NCI-H748 (cell line): ENCODE results near the gene PITRM1.

Source experiments
- DNase-seq: peaks from one replicate; lab custom pipeline; 2025; ENCODE audit not compliant: unreplicated experiment; lab: John Stamatoyannopoulos, UW

Gene PITRM1

DNA sequence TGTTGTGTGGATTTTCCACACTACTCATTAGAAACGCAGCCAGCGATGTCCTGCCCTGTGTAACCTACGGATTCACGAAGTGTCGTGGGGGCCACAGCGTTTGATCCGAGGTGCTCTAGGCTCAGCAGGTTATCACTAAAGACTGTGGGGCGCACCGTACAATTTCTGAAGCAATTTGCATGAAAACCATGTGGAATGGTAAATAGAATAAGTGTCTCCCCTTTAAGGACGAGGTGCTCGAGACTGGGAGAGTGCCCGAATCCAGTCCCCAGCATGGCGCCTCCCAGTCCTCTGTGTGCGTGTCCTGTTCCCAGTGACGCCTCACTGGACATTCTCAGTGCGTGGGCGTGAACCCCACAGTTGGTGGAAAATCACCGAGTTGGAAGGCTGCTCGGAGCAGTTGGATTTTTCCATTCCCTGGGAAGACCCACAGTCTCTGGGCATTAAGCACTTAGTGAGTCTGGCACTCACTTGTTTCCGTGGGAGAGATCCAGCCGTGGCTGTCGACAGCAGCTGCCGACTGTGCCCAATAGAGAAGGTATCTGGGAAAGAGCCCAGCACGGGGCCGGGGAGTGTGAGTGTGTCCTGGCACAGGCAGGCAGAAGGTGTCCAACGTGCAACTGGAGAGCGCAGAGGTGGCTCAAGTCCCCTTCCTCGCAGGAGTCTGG lies 68.2 kb downstream of the PITRM1 start:
- DNase-seq: no peak

DNA sequence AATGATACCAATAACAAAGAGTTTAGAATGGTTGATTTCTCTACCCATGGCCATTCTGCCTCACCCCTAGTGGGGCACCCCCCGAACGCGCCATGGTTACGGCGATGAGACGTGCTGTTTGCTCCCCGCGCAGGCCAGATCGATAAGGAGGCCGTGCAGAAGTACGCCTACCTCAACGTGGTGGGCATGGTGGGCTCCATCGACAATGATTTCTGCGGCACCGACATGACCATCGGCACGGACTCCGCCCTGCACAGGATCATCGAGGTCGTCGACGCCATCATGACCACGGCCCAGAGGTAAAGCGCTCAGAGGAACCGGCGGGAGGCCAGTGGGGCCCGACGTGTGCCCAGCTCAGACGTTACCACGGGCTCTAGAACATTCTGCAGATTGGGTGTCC lies 68.9 kb downstream of the PITRM1 start:
- no peak for DNase-seq

DNA sequence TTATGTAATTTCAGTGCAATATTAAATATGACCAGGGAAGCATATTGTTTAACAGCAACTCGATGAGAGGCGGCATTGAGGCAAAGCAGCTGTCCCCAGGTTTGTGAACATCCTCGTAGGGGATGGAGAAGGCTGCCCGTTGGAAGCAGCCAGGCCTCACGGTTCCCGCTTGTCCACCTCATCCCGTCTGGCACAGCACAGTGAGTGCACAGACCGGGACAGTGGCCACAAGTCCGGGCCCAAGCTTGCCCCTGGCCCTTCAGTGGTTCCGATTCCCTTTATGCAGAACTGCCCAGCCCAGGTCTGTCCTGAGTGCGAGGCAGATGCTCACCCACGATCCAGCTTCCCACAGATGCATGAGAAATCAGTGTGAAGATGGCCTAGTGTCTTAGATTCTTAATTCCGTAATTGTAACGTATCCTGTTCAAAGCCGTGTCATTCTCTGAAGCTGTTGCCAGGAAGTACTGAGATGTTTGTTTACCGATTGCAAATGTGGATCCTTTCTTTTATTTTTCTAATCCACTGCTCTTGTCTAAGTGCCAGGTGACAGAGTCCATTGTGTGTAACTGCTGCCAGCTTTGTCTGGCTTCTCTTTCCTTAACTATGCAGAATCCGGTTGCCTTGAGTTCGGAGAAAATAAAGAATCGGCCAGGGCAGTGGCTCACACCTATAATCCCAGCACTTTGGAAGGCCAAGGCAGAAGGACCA lies 69.7 kb downstream of the PITRM1 start:
- no peak for DNase-seq

DNA sequence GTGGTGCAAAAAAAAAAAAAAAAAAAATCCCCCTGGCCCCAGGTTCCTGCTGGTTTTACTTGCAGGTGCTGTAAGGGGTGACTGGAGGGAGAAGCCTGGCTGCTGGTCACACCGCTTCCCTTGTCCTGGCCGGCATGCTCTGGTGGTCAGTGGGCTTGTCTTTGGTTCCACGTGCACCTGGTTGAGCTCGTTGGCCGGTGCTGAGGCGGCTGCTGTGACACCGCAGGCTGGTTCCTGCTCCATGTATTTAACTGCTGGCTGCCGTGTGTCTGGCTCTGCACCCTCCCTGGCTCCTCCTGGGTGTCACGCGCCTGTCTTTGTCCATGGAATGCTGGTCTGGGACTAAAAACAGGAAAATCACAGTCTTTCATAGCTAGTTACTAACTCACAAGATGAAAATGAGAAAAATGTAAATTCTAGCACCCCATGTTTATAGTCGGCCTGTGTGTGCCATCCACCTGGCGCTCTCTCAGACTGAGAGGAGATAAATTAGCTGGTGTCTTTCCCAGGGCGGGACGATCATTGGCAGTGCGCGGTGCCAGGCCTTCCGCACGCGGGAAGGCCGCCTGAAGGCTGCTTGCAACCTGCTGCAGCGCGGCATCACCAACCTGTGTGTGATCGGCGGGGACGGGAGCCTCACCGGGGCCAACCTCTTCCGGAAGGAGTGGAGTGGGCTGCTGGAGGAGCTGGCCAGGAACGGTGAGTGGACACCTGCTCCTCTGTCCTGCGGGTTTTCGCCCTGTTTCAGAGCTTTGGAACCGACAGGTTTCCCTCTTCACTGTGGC lies 71.5 kb downstream of the PITRM1 start:
- no peak for DNase-seq

DNA sequence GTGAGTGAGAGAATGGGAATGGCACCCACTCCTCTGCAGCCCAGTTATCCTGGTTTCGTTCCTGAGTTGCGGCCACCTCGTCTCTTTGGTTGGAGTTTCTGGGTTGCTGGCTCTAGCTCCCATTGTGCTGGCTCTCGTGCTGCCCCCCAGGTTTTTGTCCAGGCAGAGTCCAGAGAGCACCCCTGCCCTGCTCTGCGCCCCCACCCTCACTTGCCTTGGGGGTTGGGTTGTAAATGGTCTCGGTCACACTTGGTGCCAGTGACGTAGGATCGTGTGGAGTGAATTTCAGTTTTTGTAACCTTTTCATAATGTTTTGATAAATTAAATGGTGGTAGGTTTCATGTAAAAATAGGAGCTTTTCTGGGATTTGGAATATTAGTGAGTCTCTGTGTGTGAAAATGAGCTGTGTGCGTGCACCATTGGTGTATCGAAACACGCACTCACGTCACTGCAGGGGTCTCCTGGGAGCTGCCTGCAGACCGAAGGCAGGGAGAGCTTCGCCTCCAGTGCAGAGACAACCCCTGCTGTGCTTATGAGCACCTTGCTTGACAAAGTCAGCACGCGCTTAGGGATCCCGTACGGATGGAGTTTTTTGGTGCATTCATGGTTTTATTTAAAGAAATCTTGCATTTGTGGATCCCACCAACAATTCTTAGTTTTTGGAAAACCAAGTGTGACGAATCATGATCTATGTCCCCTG lies 72.3 kb downstream of the PITRM1 start:
- no peak for DNase-seq

DNA sequence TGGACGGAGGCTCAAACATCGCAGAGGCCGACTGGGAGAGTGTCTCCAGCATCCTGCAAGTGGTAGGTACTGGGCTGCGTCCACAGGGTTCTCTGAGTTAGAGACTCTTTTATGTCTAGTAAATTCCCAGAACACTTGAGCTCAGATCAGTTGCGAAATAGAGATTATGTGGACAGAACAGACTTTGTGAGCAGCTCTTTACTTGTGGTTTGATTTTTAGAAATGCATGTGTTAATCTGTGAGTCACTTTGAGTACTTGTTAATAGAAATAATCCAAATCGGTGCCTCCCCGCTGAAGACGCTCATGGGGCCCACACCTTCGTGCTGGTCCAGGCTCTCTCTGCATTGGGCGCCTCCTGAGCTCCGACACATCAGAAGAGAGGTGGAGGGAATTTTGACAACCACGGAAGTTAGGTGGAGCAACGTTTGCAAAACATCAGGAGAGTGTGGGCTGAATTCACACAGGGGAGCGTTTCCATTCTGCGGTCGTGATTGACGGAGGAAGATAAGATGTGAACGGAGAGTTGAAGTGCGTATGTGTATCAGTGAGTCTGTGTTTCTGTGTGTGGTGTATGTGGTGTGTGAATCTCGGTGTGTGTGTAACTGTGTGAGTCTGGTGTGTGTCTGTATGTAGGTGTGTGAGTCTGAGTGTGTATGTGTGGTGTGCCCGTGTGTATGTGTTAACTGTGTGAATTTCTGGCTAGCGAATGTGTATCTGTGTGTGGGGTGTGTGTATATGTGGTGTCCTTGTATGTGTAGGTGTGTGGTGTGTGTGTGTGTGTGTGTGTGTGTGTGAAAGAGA lies 73.1 kb downstream of the PITRM1 start:
- DNase-seq: no peak

DNA sequence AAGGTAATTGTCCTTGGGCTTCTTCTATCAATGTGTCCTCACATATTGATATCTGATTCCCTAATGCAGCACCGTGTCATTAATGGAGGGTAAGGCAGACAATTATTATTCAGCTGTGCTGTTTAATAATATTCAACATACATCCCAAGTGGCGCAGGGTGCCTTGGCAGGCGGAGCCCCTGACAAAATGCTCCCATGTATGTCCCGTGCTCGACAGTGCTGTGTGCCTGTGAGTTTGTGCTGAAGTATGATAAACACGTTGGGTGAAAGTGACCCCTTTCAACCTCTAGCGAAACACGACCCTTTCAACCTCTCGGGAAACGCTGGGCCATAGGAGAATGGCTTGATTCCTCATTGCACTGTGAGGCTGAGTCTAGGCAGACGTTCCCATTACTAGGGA lies 73.9 kb downstream of the PITRM1 start:
- DNase-seq: no peak

DNA sequence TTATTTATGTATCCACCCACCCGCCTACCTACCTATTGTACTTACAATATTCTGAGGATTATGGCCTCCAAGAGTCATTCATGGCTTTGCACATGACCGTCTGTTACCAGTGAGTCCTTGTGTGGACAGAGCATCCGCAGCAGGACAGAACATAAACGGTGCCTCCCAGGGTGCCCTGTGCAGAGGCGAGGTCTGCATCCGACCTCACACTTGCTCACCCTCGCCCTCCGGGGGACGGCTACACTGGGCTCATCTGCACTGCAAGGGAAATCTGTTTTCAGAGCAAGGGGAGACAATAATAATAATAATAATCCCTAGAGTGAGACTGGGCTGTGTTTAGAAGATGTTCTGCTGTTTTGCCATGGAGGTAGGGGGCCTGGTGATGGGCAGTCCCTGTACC lies 75.4 kb downstream of the PITRM1 start:
- DNase-seq: no peak

DNA sequence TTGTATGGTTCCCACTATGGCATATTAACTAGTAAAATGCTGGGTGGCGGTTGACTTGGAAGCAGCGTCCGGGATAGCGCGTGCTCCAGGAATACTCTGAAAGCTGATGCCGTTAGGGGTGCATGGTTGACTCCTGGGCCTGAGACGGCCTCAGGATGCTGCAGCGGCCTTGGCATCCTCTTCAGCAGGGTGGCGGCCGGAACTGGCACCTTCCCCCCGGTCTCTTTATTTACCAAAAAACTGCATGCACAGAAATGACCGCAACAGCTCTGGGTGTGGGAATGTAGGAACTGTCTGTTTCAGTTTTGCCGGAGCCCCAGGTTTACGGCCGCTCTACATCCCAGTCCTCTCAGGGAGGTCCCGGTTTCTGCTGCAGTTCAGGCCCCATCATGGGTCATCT lies 76.4 kb downstream of the PITRM1 start:
- DNase-seq: no peak

DNA sequence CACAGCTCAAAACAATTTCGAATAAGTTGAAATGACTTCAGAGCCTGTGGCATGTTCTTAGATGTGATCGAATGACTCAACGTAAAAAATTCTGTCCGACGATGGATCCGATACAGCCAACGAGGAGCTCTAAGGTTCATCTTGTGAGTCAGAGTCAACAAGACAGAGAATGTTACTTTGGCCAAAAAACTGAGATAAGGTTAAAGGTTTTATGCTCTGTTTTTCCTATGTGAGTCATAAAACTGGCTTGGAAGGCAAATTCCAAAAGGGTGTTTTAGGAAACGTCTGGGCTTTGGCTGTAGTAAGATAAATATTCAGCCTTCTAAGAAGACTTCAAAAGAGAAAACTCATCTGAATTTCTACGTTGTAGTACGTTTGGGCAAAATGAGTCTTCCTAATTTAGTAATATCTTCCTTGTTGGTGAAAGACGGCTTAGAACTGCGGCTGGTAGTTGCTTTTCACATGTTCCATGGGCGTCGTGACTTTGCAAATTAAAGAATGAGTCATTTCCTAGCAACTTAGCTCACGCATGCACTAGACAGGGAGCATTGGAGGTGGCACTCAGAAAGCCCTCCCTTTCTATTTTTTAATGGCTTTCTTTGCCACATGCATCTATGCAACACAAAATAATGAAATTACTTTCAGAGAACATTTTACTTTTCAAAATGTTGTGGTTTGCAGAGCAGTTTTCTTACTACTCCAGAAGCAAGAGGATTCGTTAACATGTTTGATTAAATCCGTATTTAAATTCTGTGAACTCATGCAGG lies 77.0 kb downstream of the PITRM1 start:
- DNase-seq: no peak

DNA sequence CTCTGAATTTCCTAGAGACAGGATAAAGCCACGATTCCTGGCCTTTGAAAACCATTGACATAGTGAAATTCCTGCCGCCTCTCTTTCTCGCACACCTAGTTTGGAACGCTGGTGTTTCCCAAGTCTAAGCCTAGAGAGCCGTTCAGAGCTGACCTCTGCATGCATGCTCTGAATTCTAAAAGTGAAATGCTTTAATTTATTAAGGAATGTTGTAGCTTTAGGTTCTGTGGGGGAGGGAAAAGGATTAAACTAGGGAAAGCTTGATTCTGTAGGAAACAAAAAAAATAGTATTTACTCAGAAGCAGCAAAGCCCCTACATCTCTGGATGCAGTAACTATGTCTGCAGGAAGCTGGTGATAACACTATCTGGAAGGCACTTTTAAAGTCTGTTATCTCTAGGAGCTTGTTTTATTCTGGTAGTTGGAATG lies 78.0 kb downstream of the PITRM1 start:
- DNase-seq: no peak

DNA sequence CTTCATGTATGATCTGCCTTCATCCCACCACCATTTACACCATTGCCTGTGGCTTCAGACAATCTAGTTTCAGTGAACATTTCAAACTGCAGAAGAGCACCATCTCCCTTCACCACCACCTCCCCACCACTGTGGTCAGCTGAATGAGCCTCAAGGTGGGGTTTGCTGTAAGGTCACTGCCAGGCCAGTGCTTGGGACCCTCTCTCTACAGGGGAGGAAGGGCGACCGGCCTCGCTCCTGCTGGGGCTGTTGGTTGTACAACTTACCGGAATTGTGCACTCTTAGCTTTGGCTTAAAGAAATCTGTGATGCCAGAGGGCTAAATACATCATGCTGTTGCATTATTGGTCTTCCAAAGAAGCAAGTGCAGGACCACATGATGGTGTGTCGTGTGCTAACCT lies 78.6 kb downstream of the PITRM1 start:
- DNase-seq: no peak

DNA sequence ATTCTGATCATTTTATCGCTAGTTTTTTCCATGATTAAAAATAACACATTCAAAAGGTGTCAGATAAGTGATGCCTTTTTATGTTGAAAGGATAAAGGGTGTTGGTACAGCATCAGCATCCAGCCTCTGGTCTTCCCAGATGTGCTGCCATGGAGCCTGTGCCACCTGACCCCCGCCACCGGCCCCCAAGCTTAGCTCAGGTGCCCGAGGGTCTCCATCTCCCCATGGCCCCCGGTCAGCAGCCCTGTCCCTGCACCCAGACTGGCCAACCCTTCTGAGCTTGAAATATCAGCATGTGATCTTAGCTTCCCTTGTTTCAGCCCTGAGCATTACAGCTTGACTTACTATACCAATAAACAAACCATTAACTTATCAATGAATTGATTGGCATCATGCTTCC lies 80.7 kb downstream of the PITRM1 start:
- no peak for DNase-seq

DNA sequence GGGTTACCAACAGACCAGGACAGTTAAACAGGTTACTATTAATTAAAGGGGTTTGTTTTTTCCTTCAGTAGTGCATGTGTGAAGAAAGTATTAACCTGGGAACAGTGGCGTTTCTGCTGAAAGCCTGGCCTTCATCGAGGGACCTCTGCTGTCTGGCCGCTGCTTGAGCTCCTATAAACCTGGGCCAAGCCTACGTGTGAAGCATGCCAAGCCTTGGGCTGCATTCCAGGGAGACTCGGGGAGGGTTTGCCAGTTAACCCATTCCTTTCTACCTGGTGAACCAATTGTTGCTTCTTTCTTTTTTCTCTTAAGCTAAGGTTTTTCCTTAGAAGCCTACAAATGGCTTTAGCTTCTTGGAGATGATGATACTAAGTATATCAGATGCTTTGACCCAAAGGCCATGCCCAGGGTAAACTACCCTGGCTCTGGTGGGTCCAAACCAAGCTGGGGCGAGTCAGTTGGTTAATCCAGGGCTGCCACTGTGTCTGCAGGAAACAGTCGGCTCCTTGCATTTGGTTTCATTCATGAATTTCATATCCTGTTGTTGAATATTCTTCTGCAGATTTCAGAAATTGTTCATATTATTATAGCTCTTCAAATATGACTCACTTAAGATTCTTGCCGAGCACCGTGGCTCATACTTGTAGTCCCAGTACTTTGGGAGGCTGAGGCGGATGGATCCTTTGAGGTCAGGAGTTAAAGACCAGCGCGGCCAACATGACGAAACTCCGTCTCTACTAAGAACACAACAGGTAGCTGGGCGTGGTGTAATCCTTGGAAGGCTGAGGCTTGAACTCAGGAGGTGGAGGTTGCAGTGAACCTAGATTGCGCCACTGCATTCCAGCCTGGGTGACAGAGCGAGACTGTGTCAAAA lies 81.4 kb downstream of the PITRM1 start:
- no peak for DNase-seq

DNA sequence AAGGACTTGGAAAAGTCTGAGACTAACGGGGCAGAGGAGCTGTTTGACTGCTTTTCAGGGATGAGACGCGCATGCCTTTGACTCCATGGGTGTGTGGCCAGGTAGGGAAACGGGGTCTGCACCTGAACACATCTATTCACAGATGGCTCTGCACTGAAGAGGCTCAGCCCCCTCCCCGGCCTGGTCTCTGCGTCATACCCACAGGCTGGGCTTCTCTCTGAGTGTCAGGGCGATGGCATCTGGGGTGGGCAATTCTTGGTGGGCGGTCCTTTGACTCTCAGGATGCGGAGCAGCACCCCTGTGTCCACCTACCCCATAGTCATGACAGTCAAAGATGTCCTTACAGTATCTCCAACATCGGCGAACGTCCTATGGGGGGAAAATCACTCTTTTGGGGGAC lies 82.2 kb downstream of the PITRM1 start:
- DNase-seq: no peak
